ENCODE results near the gene NHLH2.

Gene NHLH2

DNA sequence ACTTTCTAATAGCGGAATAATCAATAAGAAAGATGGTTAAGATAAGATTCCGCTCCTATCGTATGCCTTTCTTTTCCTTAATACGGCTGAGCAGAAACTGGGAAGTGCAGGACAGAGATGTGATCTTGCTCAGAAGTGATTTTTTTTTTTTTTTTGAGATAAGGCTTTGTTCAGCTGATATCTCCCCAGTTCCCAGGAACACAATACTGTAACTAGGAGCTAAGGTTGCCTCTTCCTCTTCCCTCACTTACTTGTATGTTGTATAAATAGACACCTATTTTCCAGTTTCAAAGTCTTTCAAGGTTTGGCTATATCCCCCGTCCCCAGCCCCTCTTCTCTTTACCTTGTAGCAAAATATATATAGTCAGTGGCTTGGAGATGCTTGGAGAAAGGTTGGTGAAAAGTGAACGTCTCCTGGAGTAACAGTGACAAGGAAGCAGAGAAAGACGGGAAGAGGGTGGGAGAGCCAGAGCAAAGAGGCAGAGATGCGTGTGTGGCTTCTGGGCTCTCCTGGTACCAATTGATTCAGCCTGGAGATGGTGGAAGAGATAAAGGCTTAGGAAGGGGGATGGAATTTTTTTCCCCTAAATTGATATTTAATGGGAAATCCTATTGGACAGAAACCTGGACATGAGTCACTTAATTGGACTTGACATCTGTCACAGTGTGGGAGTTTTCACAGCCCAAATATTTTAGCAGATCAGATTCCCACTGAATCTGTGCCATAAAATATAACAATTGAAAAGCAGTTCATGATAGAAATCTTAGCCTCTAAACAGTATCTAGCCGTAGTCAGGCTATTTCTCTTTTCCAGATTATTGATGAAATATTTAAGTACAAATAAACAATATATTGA is at the start of gene NHLH2:
NHLH2 (minus strand) TSS at position 522 of the 856 bp plus-strand sequence. CDS start 2,754 bp downstream, outside the sequence.
- no peak for DNase-seq (ENCODE audit: low read depth)

DNA sequence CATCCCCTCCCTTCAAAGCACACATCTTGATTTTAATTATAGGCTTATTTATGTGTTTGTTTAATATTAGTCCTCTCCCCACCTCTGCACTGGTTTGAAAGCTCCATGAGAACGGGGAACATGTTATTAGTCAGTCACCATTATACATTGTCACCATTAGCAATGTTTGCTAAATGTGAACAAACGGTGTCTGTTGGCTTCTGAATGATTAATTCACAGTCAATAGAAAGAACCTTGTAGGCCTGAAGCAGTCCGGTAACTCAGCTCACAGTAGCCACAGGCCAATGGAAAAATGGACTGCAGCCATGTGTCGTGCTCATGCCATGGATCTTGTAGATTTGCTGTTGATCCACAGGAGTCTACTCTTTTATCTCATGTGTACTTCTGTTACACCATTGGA is 49.7 kb upstream of the NHLH2 start:
- no peak for DNase-seq (ENCODE audit: low read depth)

DNA sequence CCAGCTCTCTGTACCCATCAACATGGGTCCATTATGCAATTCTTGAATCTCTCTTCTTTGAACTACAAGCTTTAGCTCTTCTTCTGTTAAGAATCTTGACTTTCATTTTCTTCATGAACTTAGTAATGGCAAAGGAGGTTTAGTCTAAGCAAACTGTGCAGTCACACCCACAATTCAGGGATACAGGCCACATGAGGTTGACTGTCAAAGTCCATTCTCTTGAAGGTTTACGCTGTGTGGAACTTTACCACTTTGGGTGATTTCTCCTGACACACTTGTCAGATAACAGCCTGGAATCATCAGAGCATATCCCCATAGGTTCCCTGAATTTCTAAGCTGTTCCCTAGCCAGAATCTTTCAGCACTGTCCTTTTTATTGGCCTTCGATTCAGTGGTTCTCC is 48.0 kb upstream of the NHLH2 start:
- no peak for DNase-seq (ENCODE audit: low read depth)

DNA sequence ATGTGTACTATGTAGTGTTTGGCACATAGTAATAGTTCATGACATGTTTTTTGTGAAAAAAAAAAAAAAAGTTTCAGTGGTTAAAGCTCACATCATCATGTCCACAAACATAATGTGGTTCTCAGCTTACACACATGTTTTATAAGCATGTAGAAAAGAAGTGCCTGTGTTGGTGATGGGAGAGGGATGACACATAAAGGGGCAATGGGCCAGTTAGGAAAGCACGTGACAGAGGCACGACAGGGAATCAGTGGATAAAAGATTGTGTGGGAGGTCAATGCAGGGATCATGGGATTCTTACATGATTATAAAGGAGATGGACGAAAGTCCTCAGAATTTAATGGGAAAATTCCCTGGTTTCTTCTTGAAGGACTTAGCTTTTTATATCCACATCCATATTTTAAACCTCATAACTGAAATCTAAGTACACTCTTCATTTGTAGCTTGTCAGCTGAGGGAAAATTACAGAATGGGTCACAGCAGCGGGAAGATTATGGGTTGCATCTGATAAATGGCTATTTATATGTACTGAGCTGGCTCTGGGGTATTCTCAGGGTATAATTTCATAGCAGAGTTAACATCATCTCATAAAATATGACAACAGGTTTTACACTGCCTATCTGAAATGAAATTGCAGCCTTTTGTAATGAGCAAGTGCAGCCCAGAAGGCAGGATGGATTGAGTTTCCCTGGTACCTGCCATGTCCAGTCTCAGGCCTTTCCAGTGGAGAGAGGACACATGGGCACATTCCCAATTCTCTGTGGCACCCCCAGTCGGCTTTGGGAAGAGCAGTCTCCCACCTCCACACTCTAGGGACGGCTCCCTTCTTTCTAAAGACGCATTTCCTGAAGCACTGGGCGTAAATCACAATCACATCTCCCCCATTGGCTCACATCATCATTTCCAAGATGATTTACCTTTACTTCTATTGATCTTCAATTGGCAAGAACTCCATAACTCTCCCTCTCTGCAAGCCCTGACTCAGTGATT is 42.3 kb upstream of the NHLH2 start:
- DNase-seq (ENCODE audit: low read depth) = no peak

DNA sequence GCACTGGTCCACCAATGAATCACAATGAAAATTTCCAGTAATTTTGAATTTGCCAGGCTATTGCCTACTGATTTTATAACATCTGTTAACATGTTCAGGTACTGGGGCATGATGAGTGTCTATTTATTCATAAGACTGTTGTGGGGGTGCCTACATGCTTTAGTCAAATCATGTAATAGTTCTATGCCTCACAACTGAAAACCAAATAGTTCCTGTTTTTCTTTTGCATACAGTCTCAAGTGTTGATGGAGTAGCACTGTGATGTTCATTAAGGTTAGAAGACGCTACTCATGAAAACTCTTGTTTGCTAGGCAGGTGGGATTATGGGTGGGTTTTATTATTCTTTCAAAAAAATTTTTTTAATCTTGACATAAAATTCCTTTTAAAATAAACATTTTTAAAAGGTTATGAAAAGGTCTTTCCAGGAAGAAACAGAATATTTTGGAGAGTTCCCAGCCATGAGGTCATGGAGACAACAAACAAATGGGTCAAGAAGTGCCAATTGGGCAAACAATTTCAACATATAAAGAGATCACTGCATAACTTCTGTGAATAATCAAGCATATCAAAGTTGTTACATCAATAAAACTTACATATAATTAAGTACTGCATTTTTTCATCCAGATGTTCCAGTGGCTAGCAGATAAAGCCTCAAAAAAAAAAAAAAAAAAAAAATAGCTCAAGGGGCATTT is 40.2 kb upstream of the NHLH2 start:
- no peak for DNase-seq (ENCODE audit: low read depth)

DNA sequence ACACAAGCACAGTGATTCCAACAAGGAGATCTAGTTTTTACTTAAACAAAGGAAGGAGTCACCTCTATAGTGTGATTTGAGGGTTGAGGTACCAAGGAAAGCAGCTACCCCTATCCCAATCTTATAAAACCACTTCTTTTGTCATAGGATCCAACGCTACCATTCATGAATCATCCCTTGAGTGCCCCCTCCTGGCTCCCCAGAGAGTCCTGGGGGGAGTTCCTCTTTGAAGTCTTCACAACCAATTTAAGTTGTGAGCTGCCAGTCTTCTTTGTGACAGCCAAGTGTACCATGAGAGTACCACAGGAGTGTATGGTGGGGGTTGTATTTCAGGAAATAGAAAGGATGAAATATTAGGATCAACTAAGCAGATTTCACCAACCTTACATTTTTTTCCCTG is 39.1 kb upstream of the NHLH2 start:
- DNase-seq (ENCODE audit: low read depth) = no peak

DNA sequence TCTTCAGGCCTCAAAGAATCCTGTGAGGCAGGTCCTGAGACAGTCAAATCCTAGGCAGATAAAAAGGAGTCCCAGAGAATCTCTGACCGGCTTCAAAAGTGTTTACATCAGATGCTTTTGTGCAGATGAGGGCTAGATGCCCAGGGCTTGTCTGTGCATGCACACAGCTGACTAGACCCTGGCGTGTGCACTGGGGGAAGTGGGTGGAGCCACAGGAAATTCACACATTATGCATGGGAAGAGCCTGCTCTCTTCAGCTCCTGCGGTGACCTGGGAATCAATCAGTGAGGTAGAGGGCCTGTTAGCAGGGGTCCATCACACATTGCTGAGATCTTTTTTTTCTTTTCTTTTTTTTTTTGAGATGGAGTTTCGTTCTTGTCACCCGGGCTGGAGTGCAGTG is 36.6 kb upstream of the NHLH2 start:
- DNase-seq (ENCODE audit: low read depth) = no peak

DNA sequence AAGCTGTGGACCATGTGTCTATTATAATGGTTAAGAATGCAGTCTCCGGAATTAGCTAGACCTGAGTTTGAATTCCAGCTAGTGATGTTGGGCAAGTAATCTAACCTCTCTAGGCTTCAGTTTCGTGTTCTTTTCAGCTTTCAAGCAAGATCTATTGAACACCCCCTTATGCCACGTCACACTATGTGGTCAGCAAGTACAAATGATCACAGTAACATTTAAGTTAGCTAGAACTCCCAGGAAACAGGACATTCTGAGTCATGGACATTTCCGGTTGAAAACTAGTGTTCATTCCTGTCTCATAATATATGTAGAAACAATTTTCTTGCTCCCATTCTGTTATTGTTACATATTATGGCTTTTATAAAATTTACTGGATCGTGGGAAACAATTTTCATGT is 34.0 kb upstream of the NHLH2 start:
- no peak for DNase-seq (ENCODE audit: low read depth)

DNA sequence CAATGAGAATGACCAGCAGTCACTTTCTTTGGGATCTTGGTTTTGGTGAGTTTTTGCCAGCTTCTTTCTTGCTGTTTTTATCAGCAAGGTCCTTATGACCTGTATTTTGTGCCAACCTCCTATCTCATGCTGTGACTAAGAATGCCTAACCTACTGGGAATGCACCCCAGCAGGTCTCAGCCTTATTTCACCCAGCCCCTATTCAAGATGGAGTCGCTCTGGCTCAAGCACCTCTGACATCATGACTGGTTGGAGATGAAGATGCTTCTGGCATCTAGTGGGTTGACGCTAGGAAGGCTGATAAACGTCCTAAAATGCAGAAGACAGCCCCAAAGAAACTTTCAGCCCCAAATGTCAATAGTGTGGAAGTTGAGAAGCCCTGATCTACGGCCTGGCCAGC is 33.6 kb upstream of the NHLH2 start:
- no peak for DNase-seq (ENCODE audit: low read depth)

DNA sequence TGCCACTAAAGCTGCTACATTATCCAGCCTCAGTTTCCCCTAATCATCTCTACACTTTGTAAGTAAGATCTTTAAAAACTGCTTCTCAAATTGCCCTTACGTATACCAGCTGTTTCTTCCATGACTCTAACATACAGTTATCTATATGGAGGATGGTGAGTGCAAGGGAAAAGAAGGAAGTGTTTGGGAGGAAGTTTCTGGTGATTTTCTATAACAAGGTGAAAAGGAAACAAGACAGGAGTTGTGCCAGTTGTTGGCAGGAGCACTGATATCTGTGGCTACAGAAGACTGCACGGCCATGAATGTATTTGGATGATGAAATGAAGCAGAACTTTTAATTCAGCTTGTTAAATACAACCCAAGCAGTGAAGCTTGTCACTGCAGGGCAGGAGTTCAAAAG is 32.3 kb upstream of the NHLH2 start:
- no peak for DNase-seq (ENCODE audit: low read depth)

DNA sequence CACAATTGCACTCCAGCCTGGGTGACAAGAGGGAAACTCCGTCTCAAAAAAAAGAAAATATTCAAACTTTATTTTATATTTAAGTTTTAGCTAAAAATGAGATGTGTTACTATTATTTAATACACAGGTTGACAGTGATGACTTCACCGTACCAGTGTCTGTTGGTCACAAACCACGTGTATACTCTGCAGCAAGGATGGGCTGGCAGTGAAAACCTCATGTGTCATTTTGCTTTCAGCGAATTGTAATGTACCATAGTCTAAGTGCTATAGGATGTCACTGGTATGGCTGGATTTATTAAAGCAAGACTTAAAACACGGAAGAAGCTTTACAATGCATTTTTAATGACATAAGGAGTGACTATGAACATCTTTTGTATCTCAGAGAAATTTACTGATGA is 28.1 kb upstream of the NHLH2 start:
- no peak for DNase-seq (ENCODE audit: low read depth)

DNA sequence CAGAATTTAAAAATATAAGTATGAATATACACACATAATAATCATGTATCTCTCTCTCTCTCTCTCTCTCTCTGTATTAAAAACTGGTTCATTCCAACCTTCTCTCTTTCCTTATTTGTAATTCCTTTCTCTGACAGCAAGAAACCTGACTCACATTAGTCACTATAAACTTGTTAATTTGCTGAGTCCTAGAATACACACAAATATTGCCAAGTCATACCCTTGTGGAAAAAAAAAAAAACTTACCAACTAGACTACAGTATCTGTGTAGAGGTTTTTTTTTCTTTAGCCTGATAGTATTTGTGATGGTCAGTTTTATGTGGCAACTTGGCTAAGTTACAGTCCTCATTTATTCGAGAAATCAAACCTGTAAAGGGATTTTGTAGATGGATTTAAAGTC is 26.3 kb upstream of the NHLH2 start:
- no peak for DNase-seq (ENCODE audit: low read depth)

DNA sequence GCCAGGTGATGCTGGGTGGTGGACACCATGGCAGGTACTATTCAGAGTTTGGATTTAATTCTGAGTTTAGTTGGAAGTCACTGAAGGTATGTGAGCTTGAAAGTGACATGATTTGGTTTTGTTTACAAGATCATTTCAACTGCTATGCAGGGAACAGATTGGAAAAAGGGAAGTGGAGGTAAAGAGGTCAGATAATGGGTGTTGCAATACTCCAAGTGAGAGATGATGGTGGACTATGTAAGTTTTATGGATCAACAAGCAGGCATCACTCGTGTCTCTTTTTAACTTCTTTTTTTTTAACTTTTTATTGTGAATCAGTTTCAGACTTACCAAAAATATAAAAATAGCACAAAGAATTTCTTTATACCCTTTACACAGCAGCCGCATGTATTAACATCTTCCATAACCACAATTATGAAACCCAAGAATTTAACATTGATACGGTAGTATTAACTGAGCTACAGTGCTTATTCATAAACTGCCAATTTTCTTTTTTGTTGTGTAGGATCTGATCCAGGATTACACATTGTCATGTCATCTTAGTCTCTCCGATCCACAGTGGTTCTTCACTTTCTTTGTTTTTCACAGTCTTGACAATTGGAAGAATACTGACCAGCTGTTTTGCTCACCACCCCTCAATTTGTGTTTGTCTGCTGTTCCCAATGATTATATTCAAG is 24.9 kb upstream of the NHLH2 start:
- DNase-seq (ENCODE audit: low read depth) = no peak

DNA sequence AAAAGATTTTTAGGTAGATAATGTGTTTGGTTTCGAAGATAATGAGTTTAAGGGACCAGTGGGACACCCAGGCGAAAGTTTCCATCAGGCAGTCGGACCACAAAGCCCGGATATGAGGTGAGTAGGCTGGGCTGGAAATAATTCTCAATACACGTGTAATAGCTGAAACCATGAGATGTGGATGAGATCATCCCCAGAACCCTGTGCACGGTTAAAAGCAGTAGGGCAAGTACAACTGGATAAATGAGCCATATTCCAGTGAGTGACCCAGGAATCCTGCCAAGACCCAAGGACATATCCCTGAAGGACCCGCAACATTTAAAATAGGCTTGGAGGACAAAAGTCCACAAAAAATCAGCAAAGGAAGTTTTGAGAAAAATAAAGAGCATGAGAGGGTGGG is 21.5 kb upstream of the NHLH2 start:
- no peak for DNase-seq (ENCODE audit: low read depth)

DNA sequence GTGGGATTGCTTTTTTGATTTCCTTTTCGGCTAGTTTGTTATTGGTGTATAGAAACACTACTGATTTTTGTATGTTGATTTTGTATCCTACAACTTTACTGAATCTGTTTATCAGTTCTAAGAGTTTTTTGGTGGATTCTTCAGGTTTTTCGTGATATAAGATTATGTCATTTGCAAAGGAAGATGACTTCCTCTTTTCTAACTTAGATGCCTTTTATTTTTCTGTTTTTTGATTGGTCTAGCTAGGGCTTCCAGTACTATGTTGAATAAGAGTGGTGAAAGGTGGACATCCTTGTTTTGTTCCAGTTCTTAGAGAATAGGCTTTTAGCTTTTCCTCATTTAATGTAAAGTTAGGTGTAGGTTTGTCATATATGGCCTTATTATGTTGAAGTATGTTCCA is 13.1 kb upstream of the NHLH2 start:
- no peak for DNase-seq (ENCODE audit: low read depth)

DNA sequence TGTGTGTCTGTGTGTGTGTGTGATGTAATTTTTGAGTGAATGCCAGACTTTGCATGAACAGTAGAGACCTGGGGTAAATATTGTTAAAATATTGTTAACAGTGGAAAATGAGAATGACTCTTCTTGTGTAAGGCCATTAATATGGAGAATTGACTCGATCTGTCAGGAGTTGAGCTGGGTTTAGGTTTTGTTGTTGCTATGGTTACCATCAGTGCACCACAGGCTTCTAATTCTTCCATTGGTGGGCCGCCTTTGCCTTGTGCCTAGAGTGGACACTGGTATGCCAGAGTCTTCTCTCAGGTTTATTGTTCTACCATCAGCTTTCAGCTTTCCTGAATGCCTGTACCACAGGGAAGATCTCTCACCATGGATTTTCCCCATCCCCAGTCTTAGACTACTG is 10.0 kb upstream of the NHLH2 start:
- DNase-seq (ENCODE audit: low read depth) = no peak

DNA sequence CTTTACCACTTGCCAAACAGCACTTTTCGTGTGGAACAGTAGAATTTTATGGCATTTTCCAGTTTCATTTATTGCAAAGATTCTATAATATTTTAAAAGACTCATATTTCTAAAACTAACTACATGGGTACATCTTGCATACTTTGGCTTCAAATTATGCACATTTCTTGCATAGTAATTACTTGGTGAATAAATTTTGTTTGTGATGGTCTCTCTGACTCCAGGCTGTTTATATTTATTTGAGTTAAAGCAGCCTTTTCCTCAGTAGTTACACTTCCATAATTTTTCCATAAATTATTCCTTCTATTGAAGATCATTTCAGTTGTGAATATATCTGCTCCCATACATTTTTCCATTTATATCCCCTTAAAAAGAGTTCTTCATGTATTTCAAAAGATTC is 6.9 kb upstream of the NHLH2 start:
- no peak for DNase-seq (ENCODE audit: low read depth)

DNA sequence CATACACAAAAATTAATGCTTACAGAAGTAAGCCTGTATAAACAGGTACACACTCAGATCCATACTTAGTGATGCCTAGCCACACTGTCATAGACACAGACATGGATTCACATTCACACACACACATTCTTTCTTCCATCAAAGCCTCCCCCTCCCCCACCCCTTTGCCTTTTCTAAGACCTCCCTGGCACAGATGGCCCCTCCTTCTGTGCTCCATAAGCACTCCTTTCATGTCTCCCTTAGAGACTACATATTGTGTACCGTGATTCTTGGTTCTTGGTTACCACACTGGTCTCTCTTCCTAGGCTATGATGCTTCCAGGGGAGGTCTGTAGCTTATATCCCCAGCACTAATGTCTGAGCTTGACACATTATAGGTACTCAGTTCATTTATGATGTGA is 2.0 kb upstream of the NHLH2 start:
- DNase-seq (ENCODE audit: low read depth) = no peak

DNA sequence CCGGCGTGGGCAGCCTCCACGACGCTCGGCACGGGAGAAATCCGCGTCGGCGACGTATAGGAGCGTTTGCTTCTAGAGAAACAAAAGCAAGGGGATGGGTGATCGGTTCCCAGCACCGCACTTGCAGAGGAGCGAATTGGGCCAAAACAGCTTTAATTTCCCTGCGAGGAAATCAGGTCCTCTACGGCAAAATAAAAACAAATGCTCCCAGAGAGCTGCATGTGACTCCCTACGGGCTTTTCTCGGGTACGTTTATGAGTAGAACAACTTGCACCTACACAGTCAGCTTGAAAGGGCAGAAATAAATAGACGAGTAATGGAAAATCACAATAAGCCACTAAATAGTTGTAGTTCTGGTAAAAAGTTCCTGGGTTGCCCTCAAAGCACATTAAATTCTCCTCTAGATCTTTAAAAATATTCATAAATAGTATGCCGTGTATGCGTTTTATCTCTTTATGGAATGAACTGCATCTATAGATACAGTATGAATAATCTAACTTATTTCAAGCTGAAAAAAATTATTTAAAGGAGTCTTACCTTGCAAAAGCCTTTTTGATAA is 1.2 kb downstream of the NHLH2 start:
- DNase-seq (ENCODE audit: low read depth) = no peak

DNA sequence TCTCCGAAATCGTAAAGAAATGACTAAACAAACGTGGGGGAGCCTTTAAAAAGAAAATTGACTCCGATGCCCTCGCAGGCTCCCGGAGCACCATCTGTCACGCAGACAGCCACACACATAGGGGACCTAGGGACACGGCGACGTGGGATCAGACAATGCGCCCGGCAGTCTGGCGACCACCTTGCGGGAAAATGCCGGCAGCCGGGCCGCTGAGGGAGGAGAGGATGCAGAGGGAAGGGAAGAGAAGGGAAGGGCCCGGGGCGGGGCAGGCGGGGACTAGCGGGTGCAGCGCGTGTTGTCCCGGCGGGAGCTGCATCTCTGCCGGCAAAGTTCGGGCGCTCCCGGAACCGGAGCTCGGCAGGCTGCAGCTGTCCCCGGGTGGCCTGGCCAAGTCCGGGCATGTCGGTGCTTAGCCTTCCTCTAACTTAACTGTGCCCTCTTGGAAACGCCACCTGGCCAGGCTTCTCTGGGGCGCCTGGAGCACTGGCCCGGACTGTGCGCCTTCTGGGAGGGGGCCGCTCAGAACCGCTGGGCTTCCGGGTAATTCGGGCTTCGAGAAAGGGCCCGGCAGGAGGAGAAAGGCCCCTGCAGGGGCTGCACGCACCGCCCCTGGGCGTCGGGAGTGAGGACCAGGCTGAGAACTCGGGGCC is 1.8 kb downstream of the NHLH2 start:
- DNase-seq (ENCODE audit: low read depth) = no peak

DNA sequence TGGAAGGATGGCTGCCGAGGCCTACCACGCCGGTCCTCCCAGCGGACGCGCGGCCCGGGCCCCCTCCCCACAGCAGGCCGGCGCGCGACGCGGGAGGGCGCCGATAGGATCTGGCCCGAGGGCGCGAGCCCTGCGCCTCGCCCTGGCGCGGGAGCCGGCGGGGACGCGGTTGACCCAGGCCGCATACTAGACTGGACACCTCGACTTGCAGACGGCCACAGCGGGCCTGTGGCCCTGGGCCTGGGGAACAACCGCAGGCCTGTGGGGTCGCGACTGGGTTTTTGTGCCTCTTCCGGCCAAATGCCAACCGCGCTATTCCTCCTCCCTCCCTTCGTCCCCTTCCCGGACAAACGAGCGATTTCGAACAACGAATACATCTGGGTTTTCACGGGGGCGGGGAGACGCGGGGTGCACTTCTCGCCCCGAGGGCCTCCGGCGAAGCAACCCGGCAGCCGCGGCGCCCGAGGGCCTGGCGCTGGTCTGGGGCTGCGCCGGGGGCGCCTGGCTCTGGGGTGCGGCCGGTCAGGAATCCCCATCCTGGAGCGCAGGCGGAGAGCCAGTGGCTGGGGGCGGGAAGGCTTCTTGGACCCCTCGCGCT is 2.4 kb downstream of the NHLH2 start:
- no peak for DNase-seq (ENCODE audit: low read depth)
